SU-DHL-6 (cell line): ENCODE data around the gene ARHGAP10.

Source experiments
- H2AFZ ChIP-seq: fragments of 200-600 bp; sonication (generic); 2 replicates; pipeline ENCODE4 v1.6.1; 2014; ENCODE audit warnings: low read depth, mild to moderate bottlenecking, moderate library complexity, mixed read lengths, antibody characterized with exemption, low read length; ENCODE audit not compliant: severe bottlenecking
- H3F3A ChIP-seq: fragments of 200-600 bp; shearing (Covaris generic); 2 replicates; pipeline ENCODE4 v1.6.0; 2016; ENCODE audit warnings: antibody characterized with exemption, mild to moderate bottlenecking; ENCODE audit not compliant: insufficient read depth
- H3K27ac ChIP-seq: fragments of 200-600 bp; sonication (generic); 2 replicates; pipeline ENCODE4 v1.5.1; 2016; ENCODE audit warnings: low read depth, mild to moderate bottlenecking, low read length, moderate library complexity, mixed read lengths
- H3K27me3 ChIP-seq: fragments of 200-600 bp; sonication (generic), shearing (Covaris generic); 2 replicates; pipeline ENCODE4 v1.6.0; 2014; ENCODE audit warnings: mild to moderate bottlenecking, low read length
- H3K36me3 ChIP-seq: fragments of 200-600 bp; sonication (generic); 2 replicates; pipeline ENCODE4 v1.6.1; 2014; ENCODE audit warnings: mild to moderate bottlenecking, low read length, mixed read lengths
- H3K4me2 ChIP-seq: fragments of 300-600, 200-600 bp; shearing (Covaris generic), sonication (generic); 2 replicates; pipeline ENCODE4 v1.6.0; 2014; ENCODE audit warnings: low read length, low read depth, mild to moderate bottlenecking; ENCODE audit not compliant: poor library complexity, severe bottlenecking
- H3K4me3 ChIP-seq: fragments of 200-600 bp; sonication (generic); 2 replicates; pipeline ENCODE4 v1.5.1; 2014; ENCODE audit warnings: antibody characterized with exemption, low read length, mild to moderate bottlenecking, mixed read lengths; ENCODE audit not compliant: insufficient read depth, poor library complexity, severe bottlenecking
- H3K79me2 ChIP-seq: fragments of 200-600 bp; sonication (generic); 2 replicates; pipeline ENCODE4 v1.6.1; 2014; ENCODE audit warnings: mild to moderate bottlenecking, low read length, moderate library complexity; ENCODE audit not compliant: insufficient read depth
- H3K9ac ChIP-seq: fragments of 200-600 bp; sonication (generic); 2 replicates; pipeline ENCODE4 v1.7.0; 2014; ENCODE audit warnings: mild to moderate bottlenecking, low read length
- H3K9me2 ChIP-seq: fragments of 200-600 bp; sonication (generic); replicated peaks from 2 replicates; pipeline ENCODE4 v1.6.1; 2014; ENCODE audit warnings: low read length; ENCODE audit not compliant: insufficient read depth
- H3K9me3 ChIP-seq: fragments of 200-600 bp; sonication (generic); 2 replicates; pipeline ENCODE4 v1.6.1; 2014; ENCODE audit warnings: low read length, mixed read lengths; ENCODE audit not compliant: insufficient read depth
- H4K20me1 ChIP-seq: fragments of 200-600 bp; sonication (generic); 2 replicates; pipeline ENCODE4 v1.6.1; 2014; ENCODE audit warnings: low read depth, mild to moderate bottlenecking, antibody characterized with exemption, low read length, moderate library complexity, mixed read lengths
- EZH2phosphoT487 ChIP-seq: fragments of 200-600 bp; sonication (generic), shearing (Covaris generic); conservative IDR thresholded peaks from 2 replicates; pipeline ENCODE4 v1.6.1; 2018; ENCODE audit warnings: mild to moderate bottlenecking, antibody characterized with exemption, low read length, moderate library complexity, mixed read lengths
- TF ChIP-seq, protein P1 (sequence below): fragments of 200-600 bp; sonication (generic); IDR thresholded peaks from one replicate; pipeline ENCODE4 v1.5.1; 2017; ENCODE audit warnings: antibody characterized with exemption, mild to moderate bottlenecking, low read length, moderate library complexity; ENCODE audit not compliant: insufficient read depth, poor library complexity, severe bottlenecking

ARHGAP10 gene

DNA sequence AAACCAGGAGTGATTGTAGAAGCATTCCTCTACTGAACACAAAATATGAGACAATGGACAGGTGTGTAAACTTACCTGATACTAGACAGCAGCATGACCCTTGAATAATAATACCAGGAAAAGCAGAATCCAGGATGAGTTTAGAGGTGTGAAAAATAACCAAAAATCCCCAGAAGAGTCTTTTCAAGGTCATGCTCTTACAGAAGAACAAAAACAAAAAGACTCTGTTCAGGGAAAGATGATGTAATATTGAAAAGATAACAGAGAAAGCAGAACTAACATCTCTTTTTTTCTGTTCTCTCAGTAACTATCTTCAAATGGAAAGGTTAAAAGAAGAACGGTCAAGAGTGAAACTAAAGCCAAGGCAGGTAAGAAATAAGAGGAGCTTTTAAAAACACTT lies 14.0 kb upstream of the ARHGAP10 start:
- H3K4me2 ChIP-seq, result no peak overlapping the region

DNA sequence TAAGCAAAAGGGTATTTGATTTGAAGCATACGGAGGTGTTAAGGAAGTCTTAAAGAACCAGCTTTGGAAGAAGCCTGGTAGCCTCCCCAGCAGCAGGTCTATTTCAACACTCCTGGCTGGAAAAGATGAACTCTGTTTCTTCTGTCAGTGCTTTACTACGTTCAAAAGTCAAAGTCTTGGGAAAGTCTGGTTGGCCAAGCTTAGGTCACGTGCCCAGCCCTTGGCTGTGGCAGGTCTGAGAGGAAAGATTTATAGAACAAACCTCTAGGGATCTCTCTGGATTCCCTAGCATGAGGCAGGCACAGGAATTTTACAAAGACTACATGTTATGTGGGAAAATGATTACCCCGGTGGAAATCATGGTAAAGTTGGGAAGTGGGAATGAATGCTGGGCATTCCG lies 8.6 kb upstream of the ARHGAP10 start:
- H3K27ac ChIP-seq, result no peak overlapping the region
- H3K9me2 ChIP-seq, result no peaks in the 10 kb centered on the region
- H4K20me1 ChIP-seq, result no peaks in the 10 kb centered on the region
- H3K79me2 ChIP-seq, result no peaks in the 10 kb centered on the region
- no peak overlapping the region for H2AFZ ChIP-seq
- H3F3A ChIP-seq, result no peaks in the 10 kb centered on the region
- TF ChIP-seq, protein P1, sequence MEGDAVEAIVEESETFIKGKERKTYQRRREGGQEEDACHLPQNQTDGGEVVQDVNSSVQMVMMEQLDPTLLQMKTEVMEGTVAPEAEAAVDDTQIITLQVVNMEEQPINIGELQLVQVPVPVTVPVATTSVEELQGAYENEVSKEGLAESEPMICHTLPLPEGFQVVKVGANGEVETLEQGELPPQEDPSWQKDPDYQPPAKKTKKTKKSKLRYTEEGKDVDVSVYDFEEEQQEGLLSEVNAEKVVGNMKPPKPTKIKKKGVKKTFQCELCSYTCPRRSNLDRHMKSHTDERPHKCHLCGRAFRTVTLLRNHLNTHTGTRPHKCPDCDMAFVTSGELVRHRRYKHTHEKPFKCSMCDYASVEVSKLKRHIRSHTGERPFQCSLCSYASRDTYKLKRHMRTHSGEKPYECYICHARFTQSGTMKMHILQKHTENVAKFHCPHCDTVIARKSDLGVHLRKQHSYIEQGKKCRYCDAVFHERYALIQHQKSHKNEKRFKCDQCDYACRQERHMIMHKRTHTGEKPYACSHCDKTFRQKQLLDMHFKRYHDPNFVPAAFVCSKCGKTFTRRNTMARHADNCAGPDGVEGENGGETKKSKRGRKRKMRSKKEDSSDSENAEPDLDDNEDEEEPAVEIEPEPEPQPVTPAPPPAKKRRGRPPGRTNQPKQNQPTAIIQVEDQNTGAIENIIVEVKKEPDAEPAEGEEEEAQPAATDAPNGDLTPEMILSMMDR, result no peak
- TF ChIP-seq EZH2phosphoT487, result no peak
- H3K4me3 ChIP-seq, result no peak overlapping the region
- H3K36me3 ChIP-seq, result no peaks in the 10 kb centered on the region
- H3K9me3 ChIP-seq, result no peaks in the 10 kb centered on the region
- H3K27me3 ChIP-seq, result no peaks in the 10 kb centered on the region
- H3K9ac ChIP-seq, result no peak overlapping the region
- H3K4me2 ChIP-seq, result no peak overlapping the region

More for the DNA sequence above, 14.0 kb upstream of the ARHGAP10 start:
- H4K20me1 ChIP-seq, result no peaks in the 10 kb centered on the region
- H3K9ac ChIP-seq, result no peak overlapping the region
- TF ChIP-seq, protein P1, result no peak
- no peak for TF ChIP-seq EZH2phosphoT487
- no peaks in the 10 kb centered on the region for H3F3A ChIP-seq
- no peaks in the 10 kb centered on the region for H3K9me3 ChIP-seq
- no peaks in the 10 kb centered on the region for H3K9me2 ChIP-seq
- no peaks in the 10 kb centered on the region for H3K27me3 ChIP-seq
- H2AFZ ChIP-seq, result no peak overlapping the region
- H3K27ac ChIP-seq, result no peak overlapping the region
- H3K79me2 ChIP-seq, result no peaks in the 10 kb centered on the region
- H3K4me3 ChIP-seq, result no peak overlapping the region
- H3K36me3 ChIP-seq, result no peaks in the 10 kb centered on the region

DNA sequence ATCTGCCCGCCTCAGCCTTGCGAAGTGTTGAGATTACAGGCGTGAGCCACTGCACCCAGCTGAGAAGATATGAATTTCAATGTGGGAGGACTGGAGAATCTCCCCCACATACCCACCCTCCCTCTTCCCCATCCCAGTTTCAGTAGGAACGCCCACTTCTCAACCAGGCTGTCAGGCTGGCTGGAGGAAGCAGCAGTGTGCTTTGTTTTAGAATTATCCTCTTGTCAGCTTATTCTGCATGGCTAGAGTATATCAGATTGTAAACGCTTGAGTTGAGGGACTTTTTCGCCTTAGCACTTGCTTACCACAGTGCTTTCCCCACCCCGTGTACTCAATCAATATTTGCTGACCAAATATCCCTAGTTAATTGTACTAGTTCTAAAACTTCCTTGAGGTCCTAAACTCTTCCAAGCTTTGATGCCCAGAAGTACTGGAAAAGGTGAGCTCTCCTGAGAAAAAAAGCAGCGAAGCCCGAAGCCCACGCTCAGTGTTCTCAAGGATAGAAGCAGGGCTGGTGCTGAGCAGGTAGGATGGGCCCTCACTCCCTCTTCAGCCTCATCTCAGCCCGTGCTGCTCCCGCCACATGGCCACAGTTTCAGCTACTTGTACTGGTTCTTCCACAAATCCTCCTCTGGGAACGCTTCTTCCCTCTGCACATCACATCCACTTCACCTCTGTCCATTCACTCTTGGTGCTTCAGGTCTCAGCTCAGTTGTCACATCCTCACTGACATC lies 7.3 kb upstream of the ARHGAP10 start:
- no peaks in the 10 kb centered on the region for H3K9me2 ChIP-seq
- no peak for TF ChIP-seq EZH2phosphoT487
- TF ChIP-seq, protein P1, result no peak
- no peaks in the 10 kb centered on the region for H3K9me3 ChIP-seq
- no peaks in the 10 kb centered on the region for H3F3A ChIP-seq
- no peak overlapping the region for H3K4me2 ChIP-seq
- H3K79me2 ChIP-seq, result no peaks in the 10 kb centered on the region
- no peak overlapping the region for H2AFZ ChIP-seq
- no peak overlapping the region for H3K4me3 ChIP-seq
- no peak overlapping the region for H3K27ac ChIP-seq
- H4K20me1 ChIP-seq, result no peaks in the 10 kb centered on the region
- no peak overlapping the region for H3K9ac ChIP-seq
- no peaks in the 10 kb centered on the region for H3K27me3 ChIP-seq
- no peaks in the 10 kb centered on the region for H3K36me3 ChIP-seq
